Measurements from ENCODE around the gene IMMP2L.

The IMMP2L gene

DNA sequence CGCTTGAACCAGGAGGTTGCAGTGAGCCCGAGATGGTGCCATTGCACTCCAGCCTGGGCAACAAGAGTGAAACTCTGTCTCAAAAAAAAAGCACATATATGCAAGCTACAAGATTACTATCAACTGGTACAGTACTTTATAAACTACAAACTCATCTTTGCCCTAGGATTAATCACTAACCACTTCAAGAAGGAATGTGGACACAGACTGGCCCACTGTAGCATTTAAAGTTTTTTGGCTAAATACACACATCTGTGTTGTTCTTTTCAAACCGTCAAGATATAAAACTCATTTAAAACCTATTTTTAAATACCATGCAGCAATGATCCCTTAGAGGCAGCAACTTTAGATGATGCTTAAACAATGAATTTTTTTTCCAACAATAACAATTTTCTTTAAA lies 205.4 kb downstream of the IMMP2L start:
- H3K27ac ChIP-seq (ENCODE audit: low read depth, low read length): no peak overlapping the region
- no peaks in the 10 kb centered on the region for H3K9me2 ChIP-seq (replicated peaks; ENCODE audit: insufficient read depth, low read length)
- no peaks in the 10 kb centered on the region for H3K9me3 ChIP-seq (ENCODE audit: insufficient read depth, low read length)
- H3K27me3 ChIP-seq (ENCODE audit: low read length): no peaks in the 10 kb centered on the region
- no peak overlapping the region for H3K9ac ChIP-seq (ENCODE audit: low read length)
- no peaks in the 10 kb centered on the region for H4K20me1 ChIP-seq (ENCODE audit: low read depth, low read length)
- no peaks in the 10 kb centered on the region for H3F3A ChIP-seq (ENCODE audit: insufficient read depth)
- no peak overlapping the region for H3K4me2 ChIP-seq (ENCODE audit: low read depth, low read length, poor library complexity, severe bottlenecking)
- H3K79me2 ChIP-seq (ENCODE audit: insufficient read depth, low read length): no peaks in the 10 kb centered on the region
- H3K4me3 ChIP-seq (ENCODE audit: insufficient read depth, low read length, poor library complexity, severe bottlenecking): no peak overlapping the region
- TF ChIP-seq EZH2phosphoT487 (conservative IDR thresholded peaks at IDR 0.05; ENCODE audit: low read length): no peak
- TF ChIP-seq, protein P1, sequence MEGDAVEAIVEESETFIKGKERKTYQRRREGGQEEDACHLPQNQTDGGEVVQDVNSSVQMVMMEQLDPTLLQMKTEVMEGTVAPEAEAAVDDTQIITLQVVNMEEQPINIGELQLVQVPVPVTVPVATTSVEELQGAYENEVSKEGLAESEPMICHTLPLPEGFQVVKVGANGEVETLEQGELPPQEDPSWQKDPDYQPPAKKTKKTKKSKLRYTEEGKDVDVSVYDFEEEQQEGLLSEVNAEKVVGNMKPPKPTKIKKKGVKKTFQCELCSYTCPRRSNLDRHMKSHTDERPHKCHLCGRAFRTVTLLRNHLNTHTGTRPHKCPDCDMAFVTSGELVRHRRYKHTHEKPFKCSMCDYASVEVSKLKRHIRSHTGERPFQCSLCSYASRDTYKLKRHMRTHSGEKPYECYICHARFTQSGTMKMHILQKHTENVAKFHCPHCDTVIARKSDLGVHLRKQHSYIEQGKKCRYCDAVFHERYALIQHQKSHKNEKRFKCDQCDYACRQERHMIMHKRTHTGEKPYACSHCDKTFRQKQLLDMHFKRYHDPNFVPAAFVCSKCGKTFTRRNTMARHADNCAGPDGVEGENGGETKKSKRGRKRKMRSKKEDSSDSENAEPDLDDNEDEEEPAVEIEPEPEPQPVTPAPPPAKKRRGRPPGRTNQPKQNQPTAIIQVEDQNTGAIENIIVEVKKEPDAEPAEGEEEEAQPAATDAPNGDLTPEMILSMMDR (IDR thresholded peaks at IDR 0.05; ENCODE audit: insufficient read depth, low read length, poor library complexity, severe bottlenecking): no peak
- H2AFZ ChIP-seq (ENCODE audit: low read depth, low read length, severe bottlenecking): no peak overlapping the region
- no peaks in the 10 kb centered on the region for H3K36me3 ChIP-seq (ENCODE audit: low read length)

DNA sequence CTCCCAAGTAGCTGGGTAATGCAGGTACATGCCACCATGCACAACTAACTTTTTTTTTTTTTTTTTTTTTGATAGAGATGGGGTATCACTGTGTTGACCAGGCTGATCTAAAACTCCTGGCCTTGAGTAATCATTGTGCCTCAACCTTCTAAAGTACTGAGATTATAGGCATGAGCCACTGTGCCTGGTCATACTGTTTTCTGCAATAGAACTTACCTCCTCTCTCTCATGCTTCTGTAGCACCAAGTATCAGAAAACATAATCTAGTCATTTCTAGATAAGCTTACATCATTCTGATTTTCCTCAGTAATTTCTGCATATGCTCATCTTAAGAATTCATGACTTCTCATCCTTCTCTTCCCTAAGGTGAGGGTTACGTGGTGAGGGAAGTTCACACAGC lies 210.0 kb downstream of the IMMP2L start:
- TF ChIP-seq EZH2phosphoT487 (conservative IDR thresholded peaks at IDR 0.05; ENCODE audit: low read length): no peak
- TF ChIP-seq, protein P1 (IDR thresholded peaks at IDR 0.05; ENCODE audit: insufficient read depth, low read length, poor library complexity, severe bottlenecking): no peak
- Histone ChIP-seq H3K9ac (ENCODE audit: low read length) (no peak overlapping the region), H3K36me3 (ENCODE audit: low read length) (no peaks in the 10 kb centered on the region), H3K4me3 (ENCODE audit: insufficient read depth, low read length, poor library complexity, severe bottlenecking) (no peak overlapping the region), H3K27ac (ENCODE audit: low read depth, low read length) (no peak overlapping the region), H3K79me2 (ENCODE audit: insufficient read depth, low read length) (no peaks in the 10 kb centered on the region), H3F3A (ENCODE audit: insufficient read depth) (no peaks in the 10 kb centered on the region), H4K20me1 (ENCODE audit: low read depth, low read length) (no peaks in the 10 kb centered on the region), H3K9me2 (replicated peaks; ENCODE audit: insufficient read depth, low read length) (no peaks in the 10 kb centered on the region), H3K9me3 (ENCODE audit: insufficient read depth, low read length) (no peaks in the 10 kb centered on the region), H2AFZ (ENCODE audit: low read depth, low read length, severe bottlenecking) (no peak overlapping the region), H3K27me3 (ENCODE audit: low read length) (no peaks in the 10 kb centered on the region), H3K4me2 (ENCODE audit: low read depth, low read length, poor library complexity, severe bottlenecking) (no peak overlapping the region)

DNA sequence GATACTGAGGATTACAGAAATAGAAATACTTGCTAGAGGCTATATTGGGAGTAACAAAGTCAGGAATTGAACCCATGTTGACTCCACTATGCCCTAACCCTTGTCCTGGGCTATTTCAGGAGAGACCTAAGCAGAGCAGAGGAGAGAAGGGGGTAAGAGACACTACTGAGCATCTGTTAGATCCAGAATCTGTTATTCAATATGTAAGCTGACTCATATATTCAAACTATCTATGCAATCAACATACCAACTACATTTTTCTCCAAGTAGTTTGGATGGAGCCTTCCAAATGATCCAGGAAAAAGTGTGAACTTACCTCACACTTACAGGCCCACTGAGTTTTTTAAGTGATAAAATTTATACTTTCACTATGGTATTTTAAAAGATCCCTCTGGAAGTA lies 216.1 kb downstream of the IMMP2L start:
- no peak overlapping the region for H3K4me3 ChIP-seq (ENCODE audit: insufficient read depth, low read length, poor library complexity, severe bottlenecking)
- no peaks in the 10 kb centered on the region for H3K36me3 ChIP-seq (ENCODE audit: low read length)
- no peaks in the 10 kb centered on the region for H4K20me1 ChIP-seq (ENCODE audit: low read depth, low read length)
- H3K9ac ChIP-seq (ENCODE audit: low read length): no peak overlapping the region
- no peaks in the 10 kb centered on the region for H3F3A ChIP-seq (ENCODE audit: insufficient read depth)
- no peaks in the 10 kb centered on the region for H3K27me3 ChIP-seq (ENCODE audit: low read length)
- H2AFZ ChIP-seq (ENCODE audit: low read depth, low read length, severe bottlenecking): no peak overlapping the region
- H3K9me3 ChIP-seq (ENCODE audit: insufficient read depth, low read length): peaks cover 6% of the 10 kb centered on the region; the same call in 1 of the 2 replicates
- H3K79me2 ChIP-seq (ENCODE audit: insufficient read depth, low read length): no peaks in the 10 kb centered on the region
- no peaks in the 10 kb centered on the region for H3K9me2 ChIP-seq (replicated peaks; ENCODE audit: insufficient read depth, low read length)
- TF ChIP-seq EZH2phosphoT487 (conservative IDR thresholded peaks at IDR 0.05; ENCODE audit: low read length): no peak
- TF ChIP-seq, protein P1 (IDR thresholded peaks at IDR 0.05; ENCODE audit: insufficient read depth, low read length, poor library complexity, severe bottlenecking): no peak
- H3K4me2 ChIP-seq (ENCODE audit: low read depth, low read length, poor library complexity, severe bottlenecking): no peak overlapping the region
- H3K27ac ChIP-seq (ENCODE audit: low read depth, low read length): no peak overlapping the region

Measured in SU-DHL-6 (cell line).